DLD1 (cell line): ENCODE measurements around the gene KREMEN1.

Source experiments
- in situ Hi-C: cut with HindIII; loops from 2 replicates; pipeline ENCODE4 v1.10.0; 2017; ENCODE audit warnings: low sequenced_read_pairs

The KREMEN1 gene

GRCh38 chr22:29126670-29127395, 54.0 kb downstream of the KREMEN1 start:
- in situ Hi-C loops: no loop called here

- in situ Hi-C loops: no loop called here
Measured at GRCh38 chr22:29128891-29129807, 56.3 kb downstream of the KREMEN1 start.

DNA sequence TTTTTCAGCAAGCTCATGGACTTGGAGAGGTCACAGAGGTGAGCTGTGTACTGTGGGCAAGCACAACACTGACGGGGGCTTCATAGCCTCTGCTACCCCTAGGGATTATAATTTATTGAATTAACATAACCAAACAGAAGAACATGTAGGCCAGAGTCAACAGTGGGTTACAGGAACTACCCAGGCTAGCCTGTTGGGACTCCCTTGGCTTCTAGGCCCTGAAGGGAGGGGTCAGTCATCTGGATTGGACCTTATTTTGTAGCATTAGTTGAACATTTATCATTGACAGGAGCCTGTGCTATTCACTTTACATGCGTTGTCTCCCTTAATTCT, 56.9 kb downstream of the KREMEN1 start:
- in situ Hi-C loops: no loop called here

DNA sequence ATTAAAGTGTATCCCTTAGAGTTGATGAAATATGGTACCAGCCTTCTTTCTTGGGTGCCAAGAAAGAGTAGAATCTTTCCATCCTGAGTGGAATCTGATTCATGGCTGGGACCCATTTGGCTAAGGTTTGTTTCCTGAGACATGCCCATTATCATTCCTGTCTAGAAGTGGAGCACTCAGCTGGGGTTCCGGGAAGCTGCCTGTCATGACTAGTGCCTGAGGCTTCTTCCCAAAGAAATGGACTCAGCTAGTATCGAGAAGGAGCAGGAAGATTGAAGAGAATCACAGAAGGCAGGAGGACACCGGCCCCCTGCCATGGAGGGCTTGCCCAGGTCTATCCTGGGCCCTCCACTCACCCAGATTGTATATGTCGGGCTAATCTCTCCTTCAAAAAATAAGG, 57.6 kb downstream of the KREMEN1 start:
- in situ Hi-C loops: no loop called here

DNA sequence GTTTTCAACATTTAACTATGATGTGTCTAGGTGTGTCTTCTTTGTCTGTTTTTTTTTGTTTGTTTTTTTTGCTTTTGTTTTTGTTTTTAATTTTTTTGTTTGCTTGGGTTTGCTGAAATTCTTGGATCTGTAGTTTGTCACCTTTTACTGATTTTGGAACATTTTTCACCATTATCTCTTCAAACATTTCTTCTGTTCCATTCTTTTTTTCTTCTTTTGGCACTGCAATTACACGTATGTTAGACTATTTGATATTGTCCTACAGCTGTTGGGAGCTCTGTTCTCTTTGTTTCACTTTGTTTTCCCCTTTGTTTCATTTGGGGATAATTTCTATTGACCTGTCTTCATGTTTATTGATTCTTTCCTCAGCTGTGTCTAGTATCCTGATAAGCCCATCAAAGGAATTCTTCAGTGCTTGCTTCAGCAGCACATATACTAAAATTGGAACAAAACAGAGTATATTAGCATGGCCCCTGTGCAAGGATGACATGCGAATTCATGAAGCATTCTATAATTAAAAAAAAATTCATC, 60.8 kb downstream of the KREMEN1 start:
- in situ Hi-C loops: no loop called here

DNA sequence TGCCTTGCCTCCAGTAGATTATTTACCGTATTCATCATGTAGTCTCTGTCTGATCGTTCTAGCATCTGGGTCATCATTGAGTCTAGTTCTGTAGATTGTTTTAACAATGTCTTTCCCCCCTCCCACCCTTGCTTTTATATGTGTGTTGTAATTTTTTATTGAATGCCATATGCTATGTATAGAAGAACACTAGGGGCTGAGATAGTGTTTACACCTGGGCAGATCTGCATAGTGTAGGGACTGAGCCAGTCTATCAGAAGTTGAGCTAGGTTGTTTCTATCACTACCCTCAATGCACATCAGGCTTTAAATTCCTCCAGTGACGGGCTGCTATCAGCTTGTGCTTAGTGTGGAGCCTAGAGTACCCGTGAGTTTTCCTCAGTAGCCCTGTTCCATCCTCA, 61.6 kb downstream of the KREMEN1 start:
- in situ Hi-C loops: no loop called here

DNA sequence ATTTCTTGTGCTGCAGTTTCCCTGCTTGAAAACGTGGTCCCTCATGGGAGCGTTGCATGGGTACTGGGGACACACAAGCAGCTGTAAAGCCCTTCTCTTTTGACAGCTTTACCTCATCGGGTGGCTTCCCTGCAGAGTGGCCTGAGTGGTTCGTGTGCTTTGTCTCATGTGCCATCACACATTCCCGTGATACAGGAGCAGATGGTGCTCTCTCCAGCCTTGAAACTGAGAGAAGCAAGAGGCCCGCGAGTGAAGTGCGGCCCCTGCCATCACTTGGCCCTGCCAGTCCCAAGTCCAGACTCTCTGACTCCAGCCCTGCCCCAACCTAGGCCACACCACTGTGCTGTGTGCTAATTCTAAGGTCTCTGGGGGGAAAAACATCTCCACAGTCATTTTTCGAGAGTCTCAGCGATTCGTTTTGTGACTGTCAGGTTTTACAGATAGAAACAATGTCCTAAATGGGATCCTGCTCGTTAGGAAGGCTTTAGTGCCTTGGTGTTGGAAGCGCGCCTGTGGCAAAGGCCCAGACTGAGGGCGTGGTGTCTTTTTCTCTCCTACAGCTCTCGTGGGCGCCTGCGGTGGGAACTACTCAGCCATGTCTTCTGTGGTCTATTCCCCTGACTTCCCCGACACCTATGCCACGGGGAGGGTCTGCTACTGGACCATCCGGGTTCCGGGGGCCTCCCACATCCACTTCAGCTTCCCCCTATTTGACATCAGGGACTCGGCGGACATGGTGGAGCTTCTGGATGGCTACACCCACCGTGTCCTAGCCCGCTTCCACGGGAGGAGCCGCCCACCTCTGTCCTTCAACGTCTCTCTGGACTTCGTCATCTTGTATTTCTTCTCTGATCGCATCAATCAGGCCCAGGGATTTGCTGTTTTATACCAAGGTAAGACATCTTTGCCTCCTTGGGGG, 64.2 kb downstream of the KREMEN1 start:
- in situ Hi-C loops: no loop called here

- in situ Hi-C loops: no loop called here
Measured at GRCh38 chr22:29138556-29139305, 65.9 kb downstream of the KREMEN1 start.

GRCh38 chr22:29139965-29140782, 67.3 kb downstream of the KREMEN1 start:
- in situ Hi-C loops: no loop called here

DNA sequence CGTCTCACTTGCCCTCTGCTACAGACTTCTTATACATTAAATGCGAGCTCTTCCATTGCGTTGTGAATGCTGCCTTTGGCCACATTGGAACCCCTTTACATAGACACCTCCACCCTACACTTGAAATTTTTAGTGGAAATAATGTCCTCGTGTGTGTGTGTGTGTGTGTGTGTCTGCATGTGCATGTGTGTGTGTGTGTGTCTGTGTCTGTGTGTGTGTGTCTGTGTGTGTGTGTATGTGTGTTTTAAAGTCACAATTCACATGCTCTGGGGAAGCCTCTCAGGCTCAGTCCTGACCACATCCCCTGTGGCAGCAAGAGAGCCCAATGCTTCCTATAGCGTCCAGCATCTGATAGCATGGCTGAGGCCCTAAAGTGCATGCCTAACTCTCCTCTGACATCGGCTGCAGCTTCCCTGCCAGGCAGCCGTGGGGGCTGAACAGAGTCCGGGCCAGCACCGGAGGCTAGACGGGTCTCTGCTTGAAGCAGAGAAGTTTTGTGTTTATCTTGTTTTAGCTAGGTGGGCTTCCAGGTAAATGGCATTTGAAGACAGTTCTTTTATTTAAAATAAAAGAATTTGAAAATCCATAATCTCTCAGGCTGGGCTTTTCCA, 68.3 kb downstream of the KREMEN1 start:
- in situ Hi-C loops: no loop called here

DNA sequence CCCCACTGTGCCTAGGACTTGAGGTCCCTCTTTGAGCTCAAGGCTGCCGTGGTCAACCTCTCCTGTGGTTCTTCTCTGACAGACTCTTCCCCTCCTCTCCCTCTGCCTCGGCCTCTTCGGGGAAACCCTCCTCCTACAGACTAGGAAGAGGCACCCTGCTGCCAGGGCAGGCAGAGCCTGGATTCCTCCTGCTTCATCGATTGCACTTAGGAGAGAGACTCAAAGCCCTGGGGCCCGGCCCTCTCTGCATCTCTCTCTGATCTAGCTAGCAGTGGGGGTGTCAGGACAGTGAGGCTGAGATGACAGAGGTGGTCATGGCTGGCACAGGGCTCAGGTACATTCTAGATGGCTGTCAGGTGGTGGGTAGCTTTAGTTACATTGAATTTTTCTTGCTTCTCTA, 69.3 kb downstream of the KREMEN1 start:
- in situ Hi-C loops: no loop called here

GRCh38 chr22:29143941-29144785, 71.3 kb downstream of the KREMEN1 start:
- in situ Hi-C loops: no loop called here

DNA sequence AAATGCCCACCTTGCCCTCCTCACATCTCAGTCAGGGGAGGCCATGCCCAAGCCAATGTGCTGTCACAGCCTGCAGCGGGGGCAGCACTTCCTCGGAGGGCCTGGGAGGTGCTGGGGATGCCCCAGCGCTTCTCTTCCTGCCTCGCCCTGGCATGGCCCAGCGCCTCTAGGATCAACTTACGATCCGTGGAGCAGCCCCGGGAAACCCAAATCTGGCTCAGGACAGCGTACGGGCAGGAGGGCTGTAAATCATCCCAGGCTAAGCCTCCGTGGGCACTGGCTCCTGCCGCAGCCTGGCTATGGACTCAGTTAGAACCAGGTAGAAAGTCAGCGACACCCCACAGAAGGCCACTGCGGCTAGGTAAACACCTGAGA, 71.9 kb downstream of the KREMEN1 start:
- in situ Hi-C loops: no loop called here

- in situ Hi-C loops: no loop called here
Measured at GRCh38 chr22:29145321-29146072, 72.7 kb downstream of the KREMEN1 start.

DNA sequence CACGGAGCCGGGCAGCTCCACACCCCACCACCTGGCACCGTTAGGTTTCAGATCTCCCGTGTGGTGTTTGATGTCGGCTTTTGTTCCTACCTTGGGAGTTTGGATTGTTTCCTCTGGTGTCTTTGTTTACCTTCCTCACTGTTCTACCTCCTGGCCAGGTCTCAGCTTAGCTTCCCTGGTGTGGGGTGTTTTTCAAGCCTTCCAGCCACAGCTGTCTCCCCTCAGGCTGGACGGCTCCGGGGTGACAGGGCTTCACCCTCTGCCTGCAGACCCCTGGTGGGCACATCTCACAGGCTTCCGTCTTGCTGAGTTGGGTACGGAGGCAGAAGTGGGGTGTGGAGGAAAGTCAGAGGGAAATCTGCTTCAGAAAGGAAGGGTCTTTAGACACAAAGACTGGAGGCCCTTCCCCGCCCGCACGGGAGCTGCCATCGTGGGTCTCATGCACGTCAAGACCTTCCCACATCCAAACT, 73.3 kb downstream of the KREMEN1 start:
- in situ Hi-C loops: no loop called here

DNA sequence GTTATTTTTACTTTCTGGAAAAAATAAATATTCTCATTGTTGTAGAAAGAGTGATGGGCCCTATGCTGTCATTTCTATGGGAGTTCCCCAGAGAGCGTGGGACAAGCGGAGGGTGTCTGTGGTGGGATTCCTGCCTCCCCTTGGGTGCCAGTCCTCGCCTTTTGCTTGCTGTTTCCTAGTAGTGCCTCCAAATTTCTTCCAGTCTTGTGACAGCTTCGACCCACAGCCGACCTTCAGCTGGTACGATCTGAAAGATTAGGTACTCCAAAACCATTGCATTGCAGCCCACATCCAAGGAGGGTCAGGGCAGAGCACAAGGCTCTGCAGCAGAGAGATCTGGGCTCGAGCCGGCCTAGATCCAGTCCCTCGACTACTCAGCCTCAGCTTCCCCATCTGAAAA, 73.9 kb downstream of the KREMEN1 start:
- in situ Hi-C loops: no loop called here

- in situ Hi-C loops: no loop called here
Measured at GRCh38 chr22:29147331-29147899, 74.6 kb downstream of the KREMEN1 start.
